Measurements from ENCODE around the gene ZFYVE21. TPM values are rescaled to one million over a fixed set of nuclear protein-coding genes. Genes with fewer than 3 reads are reported as not detected.

Gene ZFYVE21
- total and polyA plus RNA-seq, 7 donors, result 14.0 to 27.1 (median 19.9) TPM

GRCh38 chr14:103685276-103686211 is 30.1 kb upstream of the ZFYVE21 start:
- DNase-seq (no peak), ATAC-seq (peak; percentile 25 to 72 (median 47))
- H3K4me3 ChIP-seq, result no peak overlapping the region
- H3K36me3 ChIP-seq (ENCODE audit: insufficient read depth in 1 of 2, low read depth in 1 of 2), result peaks cover 18 to 100% of the 10 kb centered on the region in 2 donors
- 69 to 81% (median 74%) methylated on average over 23 of the region's 23 CpGs for WGBS, 3 donors
- no peaks in the 10 kb centered on the region for H3K27me3 ChIP-seq (ENCODE audit: insufficient read depth in 3 of 3, low read length in 2 of 3)
- intact Hi-C loops (cut with DNase I), result loop anchor here in 1 of 2 donors (5.0 kb wide), 1 partner anchor 33 kb away; no protein-coding TSS in a partner anchor
- H3K27ac ChIP-seq, result peak overlapping the region; percentile 75
- H3K4me1 ChIP-seq, result peaks cover 23% of the 10 kb centered on the region
- no peak for TF ChIP-seq CTCF (IDR thresholded peaks at IDR 0.05)
- no peaks in the 10 kb centered on the region for H3K9me3 ChIP-seq

- ATAC-seq, result no peak
- intact Hi-C loops (cut with DNase I), result loop anchor here in 1 of 2 donors (5.0 kb wide), 1 partner anchor 35 kb away; no protein-coding TSS in a partner anchor
Measured at GRCh38 chr14:103686831-103687485, 28.7 kb upstream of the ZFYVE21 start.

GRCh38 chr14:103687712-103688111 is 27.9 kb upstream of the ZFYVE21 start:
- WGBS, 3 donors, result 42 to 51% (median 46%) methylated on average over 4 of the region's 4 CpGs
- peak in 3 of 4 donors; percentile 68 to 78 (median 73) for ATAC-seq
- intact Hi-C loops (cut with DNase I), result loop anchor here in 1 of 2 donors (5.0 kb wide), 1 partner anchor 35 kb away; no protein-coding TSS in a partner anchor

More at GRCh38 chr14:103686831-103687485, 28.7 kb upstream of the ZFYVE21 start:
- peaks cover 23% of the 10 kb centered on the region for H3K4me1 ChIP-seq
- H3K27me3 ChIP-seq (ENCODE audit: insufficient read depth in 3 of 3, low read length in 2 of 3), result no peaks in the 10 kb centered on the region
- peaks cover 10 to 96% of the 10 kb centered on the region in 2 donors for H3K36me3 ChIP-seq (ENCODE audit: insufficient read depth in 1 of 2, low read depth in 1 of 2)
- no peak for TF ChIP-seq CTCF (IDR thresholded peaks at IDR 0.05)
- no peak overlapping the region for H3K4me3 ChIP-seq
- no peak overlapping the region for H3K27ac ChIP-seq
- no peak for DNase-seq
- no peaks in the 10 kb centered on the region for H3K9me3 ChIP-seq
- 81 to 82% (median 82%) methylated on average over 19 of the region's 19 CpGs for WGBS, 3 donors

GRCh38 chr14:103688441-103688840 is 27.2 kb upstream of the ZFYVE21 start:
- H3K4me3 ChIP-seq, result no peak overlapping the region
- no peak overlapping the region for H3K27ac ChIP-seq
- peaks cover 4 to 96% of the 10 kb centered on the region in 2 donors for H3K36me3 ChIP-seq (ENCODE audit: insufficient read depth in 1 of 2, low read depth in 1 of 2)
- DNase-seq (no peak), ATAC-seq (no peak)
- 91 to 94% (median 92%) methylated on average over 5 of the region's 5 CpGs for WGBS, 3 donors
- no peak for TF ChIP-seq CTCF (IDR thresholded peaks at IDR 0.05)
- intact Hi-C loops (cut with DNase I), result loop anchor here in 1 of 2 donors (5.0 kb wide), 1 partner anchor 36 kb away; no protein-coding TSS in a partner anchor
- no peaks in the 10 kb centered on the region for H3K9me3 ChIP-seq
- H3K27me3 ChIP-seq (ENCODE audit: insufficient read depth in 3 of 3, low read length in 2 of 3), result no peaks in the 10 kb centered on the region
- H3K4me1 ChIP-seq, result peaks cover 29% of the 10 kb centered on the region

More at GRCh38 chr14:103687712-103688111, 27.9 kb upstream of the ZFYVE21 start:
- H3K36me3 ChIP-seq (ENCODE audit: insufficient read depth in 1 of 2, low read depth in 1 of 2), result peaks cover 8 to 96% of the 10 kb centered on the region in 2 donors
- no peak for DNase-seq
- no peak overlapping the region for H3K4me3 ChIP-seq
- H3K9me3 ChIP-seq, result no peaks in the 10 kb centered on the region
- no peak for TF ChIP-seq CTCF (IDR thresholded peaks at IDR 0.05)
- H3K4me1 ChIP-seq, result peaks cover 23% of the 10 kb centered on the region
- no peaks in the 10 kb centered on the region for H3K27me3 ChIP-seq (ENCODE audit: insufficient read depth in 3 of 3, low read length in 2 of 3)
- H3K27ac ChIP-seq, result peak overlapping the region; percentile 5
